IPS DF 4.7 (cell line): ENCODE data around the gene AMFR.

Source experiments
- DNase-seq: peaks from one replicate; pipeline ENCODE4 v3.0.0-alpha.2; 2013; ENCODE audit warnings: low spot score; ENCODE audit errors: extremely low read depth

AMFR gene

GRCh38 chr16:56334761-56335160 is 90.6 kb downstream of the AMFR start:
- DNase-seq, result no peak

- DNase-seq, result peak; percentile 28
These were observed 92.8 kb downstream of the AMFR start for GRCh38 chr16:56332464-56333079.

- no peak for DNase-seq
These were observed 93.4 kb downstream of the AMFR start for GRCh38 chr16:56331915-56332314.

- DNase-seq, result no peak
These were observed 93.9 kb downstream of the AMFR start for GRCh38 chr16:56331399-56331798.

- DNase-seq, result no peak
These were observed 94.9 kb downstream of the AMFR start for GRCh38 chr16:56330476-56330875.

GRCh38 chr16:56329887-56330286 is 95.5 kb downstream of the AMFR start:
- no peak for DNase-seq

GRCh38 chr16:56328276-56329022 is 96.9 kb downstream of the AMFR start:
- DNase-seq, result no peak

- DNase-seq, result no peak
These were observed 97.5 kb downstream of the AMFR start for GRCh38 chr16:56327929-56328258.

GRCh38 chr16:56327071-56327928 is 98.0 kb downstream of the AMFR start:
- DNase-seq, result no peak

- no peak for DNase-seq
These were observed 99.4 kb downstream of the AMFR start for GRCh38 chr16:56325956-56326355.

GRCh38 chr16:56324406-56324805 is 100.9 kb downstream of the AMFR start:
- no peak for DNase-seq

- no peak for DNase-seq
These were observed 103.8 kb downstream of the AMFR start for GRCh38 chr16:56321571-56321970.

- DNase-seq, result no peak
These were observed 104.4 kb downstream of the AMFR start for GRCh38 chr16:56320811-56321558.

- no peak for DNase-seq
These were observed 105.3 kb downstream of the AMFR start for GRCh38 chr16:56320056-56320455.

GRCh38 chr16:56319376-56319775 is 106.0 kb downstream of the AMFR start:
- DNase-seq, result no peak

GRCh38 chr16:56318827-56319140 is 106.6 kb downstream of the AMFR start:
- no peak for DNase-seq

GRCh38 chr16:56317998-56318826 is 107.1 kb downstream of the AMFR start:
- peak; percentile 19 for DNase-seq

GRCh38 chr16:56316545-56316944 is 108.8 kb downstream of the AMFR start:
- no peak for DNase-seq

GRCh38 chr16:56315955-56316354 is 109.4 kb downstream of the AMFR start:
- no peak for DNase-seq

GRCh38 chr16:56314244-56314850 is 111.0 kb downstream of the AMFR start:
- no peak for DNase-seq
